ENCODE results near the gene RBSN. TPM values are rescaled to one million over a fixed set of nuclear protein-coding genes. Genes with fewer than 3 reads are reported as not detected.

The RBSN gene
- total RNA-seq, 1 experiment from 2014 or later, result 21.2 TPM

- H3K27ac Mint-ChIP-seq (ENCODE audit: unreplicated experiment), result no peak overlapping the region
- H3K4me3 Mint-ChIP-seq (ENCODE audit: low read depth, unreplicated experiment), result no peak overlapping the region
- intact Hi-C loops (cut with micrococcal nuclease; ENCODE audit: unreplicated experiment), result no loop called here
- no peak for DNase-seq
- peaks cover 23% of the 10 kb centered on the region for H3K36me3 Mint-ChIP-seq (ENCODE audit: insufficient read depth, unreplicated experiment)
- no TSS peak for BruUV-seq (replicated peaks)
- H3K4me1 Mint-ChIP-seq (ENCODE audit: low read depth, unreplicated experiment), result peaks cover 17% of the 10 kb centered on the region
- no peaks in the 10 kb centered on the region for H3K9me3 Mint-ChIP-seq (ENCODE audit: low read depth, unreplicated experiment)
- no peak for TF ChIP-seq CTCF (IDR thresholded peaks at IDR 0.05; ENCODE audit: unreplicated experiment)
- CTCF ChIA-PET, result no interaction called here
- no peaks in the 10 kb centered on the region for H3K27me3 Mint-ChIP-seq (ENCODE audit: unreplicated experiment)
Measured at GRCh38 chr3:15060029-15060428, 38.9 kb downstream of the RBSN start.

GRCh38 chr3:15056676-15057404, 42.1 kb downstream of the RBSN start:
- no peak overlapping the region for H3K27ac Mint-ChIP-seq (ENCODE audit: unreplicated experiment)
- H3K4me3 Mint-ChIP-seq (ENCODE audit: low read depth, unreplicated experiment), result no peak overlapping the region
- DNase-seq, result no peak
- H3K9me3 Mint-ChIP-seq (ENCODE audit: low read depth, unreplicated experiment), result no peaks in the 10 kb centered on the region
- intact Hi-C loops (cut with micrococcal nuclease; ENCODE audit: unreplicated experiment), result no loop called here
- peaks cover 14% of the 10 kb centered on the region for H3K4me1 Mint-ChIP-seq (ENCODE audit: low read depth, unreplicated experiment)
- CTCF ChIA-PET, result no interaction called here
- TF ChIP-seq CTCF (IDR thresholded peaks at IDR 0.05; ENCODE audit: unreplicated experiment), result no peak
- H3K36me3 Mint-ChIP-seq (ENCODE audit: insufficient read depth, unreplicated experiment), result peaks cover 28% of the 10 kb centered on the region
- BruUV-seq (replicated peaks), result no TSS peak
- H3K27me3 Mint-ChIP-seq (ENCODE audit: unreplicated experiment), result no peaks in the 10 kb centered on the region

GRCh38 chr3:15055019-15055557, 43.9 kb downstream of the RBSN start:
- no peak overlapping the region for H3K4me3 Mint-ChIP-seq (ENCODE audit: low read depth, unreplicated experiment)
- peaks cover 15% of the 10 kb centered on the region for H3K4me1 Mint-ChIP-seq (ENCODE audit: low read depth, unreplicated experiment)
- CTCF ChIA-PET, result interaction anchor here (0.9 kb wide), 1 partner anchor 26 kb away, joined by 4 read pairs; no protein-coding TSS in a partner anchor
- H3K27me3 Mint-ChIP-seq (ENCODE audit: unreplicated experiment), result no peaks in the 10 kb centered on the region
- H3K9me3 Mint-ChIP-seq (ENCODE audit: low read depth, unreplicated experiment), result no peaks in the 10 kb centered on the region
- BruUV-seq (replicated peaks), result no TSS peak
- H3K36me3 Mint-ChIP-seq (ENCODE audit: insufficient read depth, unreplicated experiment), result peaks cover 28% of the 10 kb centered on the region
- DNase-seq, result no peak
- intact Hi-C loops (cut with micrococcal nuclease; ENCODE audit: unreplicated experiment), result no loop called here
- H3K27ac Mint-ChIP-seq (ENCODE audit: unreplicated experiment), result no peak overlapping the region
- TF ChIP-seq CTCF (IDR thresholded peaks at IDR 0.05; ENCODE audit: unreplicated experiment), result no peak

GRCh38 chr3:15053541-15053940, 45.4 kb downstream of the RBSN start:
- CTCF ChIA-PET, result no interaction called here
- no peak for DNase-seq
- intact Hi-C loops (cut with micrococcal nuclease; ENCODE audit: unreplicated experiment), result no loop called here
- Mint-ChIP-seq H3K9me3 (ENCODE audit: low read depth, unreplicated experiment) (no peaks in the 10 kb centered on the region), H3K36me3 (ENCODE audit: insufficient read depth, unreplicated experiment) (peaks cover 21% of the 10 kb centered on the region), H3K27me3 (ENCODE audit: unreplicated experiment) (no peaks in the 10 kb centered on the region), H3K4me1 (ENCODE audit: low read depth, unreplicated experiment) (peaks cover 15% of the 10 kb centered on the region), H3K4me3 (ENCODE audit: low read depth, unreplicated experiment) (no peak overlapping the region), H3K27ac (ENCODE audit: unreplicated experiment) (no peak overlapping the region)
- BruUV-seq (replicated peaks), result no TSS peak
- TF ChIP-seq CTCF (IDR thresholded peaks at IDR 0.05; ENCODE audit: unreplicated experiment), result no peak

Data from Calu3 (cell line).